Raji (cell line): ENCODE data around the gene DAB2.

ENCODE experiments used
- POLR2A ChIP-seq: IDR thresholded peaks from 2 replicates; pipeline ENCODE4 v1.6.1; 2011; ENCODE audit warnings: low read depth, low read length, control low read depth; ENCODE audit not compliant: insufficient read depth

The DAB2 gene

GRCh38 chr5:39424736-39425637 lies at the start of gene DAB2:
DAB2 (minus strand) TSS chr5:39424980; CDS start chr5:39394320, 30,660 bp downstream.
- no peak for TF ChIP-seq POLR2A

- no peak for TF ChIP-seq POLR2A
These were observed 48.5 kb upstream of the DAB2 start for GRCh38 chr5:39473156-39473775.

GRCh38 chr5:39471836-39472508 lies 47.2 kb upstream of the DAB2 start:
- TF ChIP-seq POLR2A = no peak

- no peak for TF ChIP-seq POLR2A
These were observed 46.0 kb upstream of the DAB2 start for GRCh38 chr5:39470811-39471210.

- no peak for TF ChIP-seq POLR2A
These were observed 45.1 kb upstream of the DAB2 start for GRCh38 chr5:39469777-39470415.

GRCh38 chr5:39469176-39469575 lies 44.4 kb upstream of the DAB2 start:
- no peak for TF ChIP-seq POLR2A

GRCh38 chr5:39466846-39467245 lies 42.1 kb upstream of the DAB2 start:
- TF ChIP-seq POLR2A = no peak

- no peak for TF ChIP-seq POLR2A
These were observed 41.1 kb upstream of the DAB2 start for GRCh38 chr5:39465843-39466242.

- no peak for TF ChIP-seq POLR2A
These were observed 40.3 kb upstream of the DAB2 start for GRCh38 chr5:39465097-39465496.

- no peak for TF ChIP-seq POLR2A
These were observed 39.3 kb upstream of the DAB2 start for GRCh38 chr5:39464088-39464487.

- TF ChIP-seq POLR2A = no peak
These were observed 37.4 kb upstream of the DAB2 start for GRCh38 chr5:39462211-39462610.

GRCh38 chr5:39461007-39461682 lies 36.4 kb upstream of the DAB2 start:
- TF ChIP-seq POLR2A = no peak

GRCh38 chr5:39459907-39460306 lies 35.1 kb upstream of the DAB2 start:
- TF ChIP-seq POLR2A = no peak

- no peak for TF ChIP-seq POLR2A
These were observed 34.3 kb upstream of the DAB2 start for GRCh38 chr5:39459071-39459470.

GRCh38 chr5:39455645-39456044 lies 30.9 kb upstream of the DAB2 start:
- no peak for TF ChIP-seq POLR2A
